ENCODE data around the gene AMN1. TPM values are rescaled to one million over a fixed set of nuclear protein-coding genes. Genes with fewer than 3 reads are reported as not detected.

The AMN1 gene
- total and polyA plus RNA-seq, 2 experiments from 2014 or later = 9.3 to 14.0 TPM

- no peaks in the 10 kb centered on the region for H3K36me3 ChIP-seq (replicated peaks; ENCODE audit: insufficient read depth, low read depth)
- TF ChIP-seq, protein P1, sequence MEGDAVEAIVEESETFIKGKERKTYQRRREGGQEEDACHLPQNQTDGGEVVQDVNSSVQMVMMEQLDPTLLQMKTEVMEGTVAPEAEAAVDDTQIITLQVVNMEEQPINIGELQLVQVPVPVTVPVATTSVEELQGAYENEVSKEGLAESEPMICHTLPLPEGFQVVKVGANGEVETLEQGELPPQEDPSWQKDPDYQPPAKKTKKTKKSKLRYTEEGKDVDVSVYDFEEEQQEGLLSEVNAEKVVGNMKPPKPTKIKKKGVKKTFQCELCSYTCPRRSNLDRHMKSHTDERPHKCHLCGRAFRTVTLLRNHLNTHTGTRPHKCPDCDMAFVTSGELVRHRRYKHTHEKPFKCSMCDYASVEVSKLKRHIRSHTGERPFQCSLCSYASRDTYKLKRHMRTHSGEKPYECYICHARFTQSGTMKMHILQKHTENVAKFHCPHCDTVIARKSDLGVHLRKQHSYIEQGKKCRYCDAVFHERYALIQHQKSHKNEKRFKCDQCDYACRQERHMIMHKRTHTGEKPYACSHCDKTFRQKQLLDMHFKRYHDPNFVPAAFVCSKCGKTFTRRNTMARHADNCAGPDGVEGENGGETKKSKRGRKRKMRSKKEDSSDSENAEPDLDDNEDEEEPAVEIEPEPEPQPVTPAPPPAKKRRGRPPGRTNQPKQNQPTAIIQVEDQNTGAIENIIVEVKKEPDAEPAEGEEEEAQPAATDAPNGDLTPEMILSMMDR (IDR thresholded peaks at IDR 0.05; ENCODE audit: poor library complexity) = no peak
- TF ChIP-seq EZH2 (IDR thresholded peaks at IDR 0.05; ENCODE audit: borderline replicate concordance) (no peak), EZH2phosphoT487 (IDR thresholded peaks at IDR 0.05; ENCODE audit: low read depth, severe bottlenecking, unreplicated experiment) (no peak)
- 68% methylated on average over 5 of the region's 5 CpGs for WGBS (ENCODE audit: low lambda C conversion rate, missing lambda C conversion rate)
- peak overlapping the region; percentile 37 for H3K27ac ChIP-seq
- H3K9me2 ChIP-seq (replicated peaks; ENCODE audit: insufficient read depth) = no peaks in the 10 kb centered on the region
- H4K20me1 ChIP-seq (ENCODE audit: insufficient read depth, poor library complexity, severe bottlenecking) = no peaks in the 10 kb centered on the region
- DNase-seq (ENCODE audit: low spot score) = no peak
- no peak overlapping the region for H3K4me3 ChIP-seq
- no peak overlapping the region for H2AFZ ChIP-seq
- peak overlapping the region; percentile 19 for H3K4me2 ChIP-seq
- no peaks in the 10 kb centered on the region for H3K27me3 ChIP-seq
- peaks cover 5% of the 10 kb centered on the region for H3K4me1 ChIP-seq (ENCODE audit: insufficient read depth)
- H3K9me3 ChIP-seq (ENCODE audit: low read depth) = no peaks in the 10 kb centered on the region
- H3K79me2 ChIP-seq = no peaks in the 10 kb centered on the region
Observed at GRCh38 chr12:31772685-31773222, 43.9 kb upstream of the AMN1 start.

DNA sequence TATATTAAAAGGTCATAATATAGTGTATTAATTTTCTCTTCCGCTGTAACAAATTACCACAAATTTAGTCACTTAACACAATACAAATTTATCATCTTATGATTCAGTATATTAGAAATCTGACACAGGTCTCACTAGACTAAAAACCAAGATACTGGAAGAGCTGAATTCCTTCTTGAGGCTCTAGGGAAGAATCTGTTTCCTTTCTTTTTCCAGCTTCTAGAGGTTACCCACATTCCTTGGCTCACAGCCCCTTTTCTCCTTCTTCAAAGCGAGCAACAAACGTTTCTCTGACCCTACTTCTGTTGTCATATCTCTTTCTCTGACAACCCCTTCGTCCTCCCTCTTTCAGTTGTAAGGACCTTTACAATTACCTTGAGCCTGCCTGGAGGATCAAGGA is 43.4 kb upstream of the AMN1 start:
- TF ChIP-seq EZH2phosphoT487 (IDR thresholded peaks at IDR 0.05; ENCODE audit: low read depth, severe bottlenecking, unreplicated experiment) (no peak), EZH2 (IDR thresholded peaks at IDR 0.05; ENCODE audit: borderline replicate concordance) (no peak)
- TF ChIP-seq, protein P1 (IDR thresholded peaks at IDR 0.05; ENCODE audit: poor library complexity) = no peak
- WGBS (ENCODE audit: low lambda C conversion rate, missing lambda C conversion rate) = 89% methylated on average over 4 of the region's 4 CpGs
- H3K9me3 ChIP-seq (ENCODE audit: low read depth) = no peaks in the 10 kb centered on the region
- no peak overlapping the region for H3K4me2 ChIP-seq
- H4K20me1 ChIP-seq (ENCODE audit: insufficient read depth, poor library complexity, severe bottlenecking) = no peaks in the 10 kb centered on the region
- peaks cover 5% of the 10 kb centered on the region for H3K4me1 ChIP-seq (ENCODE audit: insufficient read depth)
- H3K36me3 ChIP-seq (replicated peaks; ENCODE audit: insufficient read depth, low read depth) = no peaks in the 10 kb centered on the region
- no peaks in the 10 kb centered on the region for H3K79me2 ChIP-seq
- DNase-seq (ENCODE audit: low spot score) = no peak
- no peak overlapping the region for H2AFZ ChIP-seq
- no peaks in the 10 kb centered on the region for H3K27me3 ChIP-seq
- no peak overlapping the region for H3K4me3 ChIP-seq
- H3K9me2 ChIP-seq (replicated peaks; ENCODE audit: insufficient read depth) = no peaks in the 10 kb centered on the region
- no peak overlapping the region for H3K27ac ChIP-seq

GRCh38 chr12:31768046-31768445 is 39.2 kb upstream of the AMN1 start:
- Histone ChIP-seq H3K4me3 (no peak overlapping the region), H3K36me3 (replicated peaks; ENCODE audit: insufficient read depth, low read depth) (no peaks in the 10 kb centered on the region), H3K79me2 (no peaks in the 10 kb centered on the region), H3K27me3 (no peaks in the 10 kb centered on the region), H3K9me3 (ENCODE audit: low read depth) (no peaks in the 10 kb centered on the region), H3K9me2 (replicated peaks; ENCODE audit: insufficient read depth) (no peaks in the 10 kb centered on the region), H3K27ac (no peak overlapping the region), H3K4me2 (no peak overlapping the region), H3K4me1 (ENCODE audit: insufficient read depth) (peaks cover 1% of the 10 kb centered on the region), H2AFZ (no peak overlapping the region), H4K20me1 (ENCODE audit: insufficient read depth, poor library complexity, severe bottlenecking) (no peaks in the 10 kb centered on the region)
- no peak for TF ChIP-seq EZH2phosphoT487 (IDR thresholded peaks at IDR 0.05; ENCODE audit: low read depth, severe bottlenecking, unreplicated experiment)
- no peak for TF ChIP-seq EZH2 (IDR thresholded peaks at IDR 0.05; ENCODE audit: borderline replicate concordance)
- TF ChIP-seq, protein P1 (IDR thresholded peaks at IDR 0.05; ENCODE audit: poor library complexity) = no peak
- 100% methylated on average over 2 of the region's 2 CpGs for WGBS (ENCODE audit: low lambda C conversion rate, missing lambda C conversion rate)
- no peak for DNase-seq (ENCODE audit: low spot score)

Measured in hepatocyte (in vitro differentiated cells).